Endothelial cell (in vitro differentiated cells): ENCODE data around the gene DPP9. TPM values are rescaled to one million over a fixed set of nuclear protein-coding genes. Genes with fewer than 3 reads are reported as not detected.

Experiments used
- DNase-seq: peaks from one replicate; pipeline ENCODE4 v3.0.0; 2021; ENCODE audit warnings: low spot score
- H3K27ac Mint-ChIP-seq: one replicate; pipeline ENCODE4 v1.8.0; 2021; ENCODE audit warnings: mixed read lengths, inconsistent platforms; ENCODE audit not compliant: unreplicated experiment
- H3K27me3 Mint-ChIP-seq: one replicate; pipeline ENCODE4 v1.8.0; 2021; ENCODE audit warnings: mild to moderate bottlenecking, moderate library complexity, mixed read lengths, inconsistent platforms; ENCODE audit not compliant: unreplicated experiment
- H3K36me3 Mint-ChIP-seq: one replicate; pipeline ENCODE4 v1.8.0; 2021; ENCODE audit warnings: mild to moderate bottlenecking, low read depth, mixed read lengths, inconsistent platforms; ENCODE audit not compliant: unreplicated experiment
- H3K4me1 Mint-ChIP-seq: one replicate; pipeline ENCODE4 v1.8.0; 2021; ENCODE audit warnings: mild to moderate bottlenecking, mixed read lengths, inconsistent platforms; ENCODE audit not compliant: unreplicated experiment
- H3K4me3 Mint-ChIP-seq: one replicate; pipeline ENCODE4 v1.8.0; 2021; ENCODE audit warnings: mild to moderate bottlenecking, mixed read lengths, inconsistent platforms; ENCODE audit not compliant: unreplicated experiment
- H3K9me3 Mint-ChIP-seq: one replicate; pipeline ENCODE4 v1.8.0; 2021; ENCODE audit warnings: mixed read lengths, inconsistent platforms; ENCODE audit not compliant: unreplicated experiment
- microRNA-seq: library from miRNA; unstranded; fragments of <30 nt; microRNA quantifications from one replicate; pipeline ENCODE4, GENCODE V29; 2020; ENCODE audit not compliant: unreplicated experiment
- total RNA-seq: library from RNA; stranded (reverse); fragmentation: NEBNext Ultra II Directional; extraction: Animal tissue kit (Norgen Biotek cat#: 25700); gene quantifications from one replicate; pipeline ENCODE4 v1.2.1, GENCODE V29; 2021; ENCODE audit not compliant: unreplicated experiment
- TF ChIP-seq, protein P1 (sequence below): fragments of 200-600 bp; sonication (generic); IDR thresholded peaks from one replicate; pipeline ENCODE4 v1.5.0; 2021; ENCODE audit warnings: antibody characterized with exemption; ENCODE audit not compliant: unreplicated experiment

Gene DPP9
- total RNA-seq, 1 donor from 2014 or later = 63.3 TPM

DNA sequence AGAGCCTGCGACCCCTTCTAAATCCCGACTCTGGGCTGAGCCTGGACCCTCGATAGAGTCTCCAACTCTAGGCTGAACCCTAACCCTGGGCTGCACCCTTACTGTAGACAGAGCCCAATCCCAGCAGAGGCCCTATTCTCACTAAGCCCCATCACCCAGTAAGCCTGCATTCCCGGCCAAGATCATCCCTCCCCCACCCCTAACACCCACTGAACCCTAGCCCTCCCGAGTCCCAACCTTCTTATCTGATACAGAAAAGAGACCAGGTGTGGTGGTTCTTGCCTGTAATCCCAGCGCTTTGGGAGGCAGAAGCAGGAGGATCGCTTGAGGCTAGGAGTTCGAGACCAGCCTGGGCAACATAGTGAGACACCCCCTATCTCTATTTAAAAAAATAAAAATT, 86.9 kb downstream of the DPP9 start:
- Mint-ChIP-seq H3K27me3 (peaks cover 14% of the 10 kb centered on the region), H3K4me3 (no peak overlapping the region), H3K27ac (no peak overlapping the region), H3K4me1 (peaks cover 24% of the 10 kb centered on the region), H3K36me3 (no peaks in the 10 kb centered on the region), H3K9me3 (no peaks in the 10 kb centered on the region)
- no peak for DNase-seq
- TF ChIP-seq, protein P1, sequence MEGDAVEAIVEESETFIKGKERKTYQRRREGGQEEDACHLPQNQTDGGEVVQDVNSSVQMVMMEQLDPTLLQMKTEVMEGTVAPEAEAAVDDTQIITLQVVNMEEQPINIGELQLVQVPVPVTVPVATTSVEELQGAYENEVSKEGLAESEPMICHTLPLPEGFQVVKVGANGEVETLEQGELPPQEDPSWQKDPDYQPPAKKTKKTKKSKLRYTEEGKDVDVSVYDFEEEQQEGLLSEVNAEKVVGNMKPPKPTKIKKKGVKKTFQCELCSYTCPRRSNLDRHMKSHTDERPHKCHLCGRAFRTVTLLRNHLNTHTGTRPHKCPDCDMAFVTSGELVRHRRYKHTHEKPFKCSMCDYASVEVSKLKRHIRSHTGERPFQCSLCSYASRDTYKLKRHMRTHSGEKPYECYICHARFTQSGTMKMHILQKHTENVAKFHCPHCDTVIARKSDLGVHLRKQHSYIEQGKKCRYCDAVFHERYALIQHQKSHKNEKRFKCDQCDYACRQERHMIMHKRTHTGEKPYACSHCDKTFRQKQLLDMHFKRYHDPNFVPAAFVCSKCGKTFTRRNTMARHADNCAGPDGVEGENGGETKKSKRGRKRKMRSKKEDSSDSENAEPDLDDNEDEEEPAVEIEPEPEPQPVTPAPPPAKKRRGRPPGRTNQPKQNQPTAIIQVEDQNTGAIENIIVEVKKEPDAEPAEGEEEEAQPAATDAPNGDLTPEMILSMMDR = no peak

DNA sequence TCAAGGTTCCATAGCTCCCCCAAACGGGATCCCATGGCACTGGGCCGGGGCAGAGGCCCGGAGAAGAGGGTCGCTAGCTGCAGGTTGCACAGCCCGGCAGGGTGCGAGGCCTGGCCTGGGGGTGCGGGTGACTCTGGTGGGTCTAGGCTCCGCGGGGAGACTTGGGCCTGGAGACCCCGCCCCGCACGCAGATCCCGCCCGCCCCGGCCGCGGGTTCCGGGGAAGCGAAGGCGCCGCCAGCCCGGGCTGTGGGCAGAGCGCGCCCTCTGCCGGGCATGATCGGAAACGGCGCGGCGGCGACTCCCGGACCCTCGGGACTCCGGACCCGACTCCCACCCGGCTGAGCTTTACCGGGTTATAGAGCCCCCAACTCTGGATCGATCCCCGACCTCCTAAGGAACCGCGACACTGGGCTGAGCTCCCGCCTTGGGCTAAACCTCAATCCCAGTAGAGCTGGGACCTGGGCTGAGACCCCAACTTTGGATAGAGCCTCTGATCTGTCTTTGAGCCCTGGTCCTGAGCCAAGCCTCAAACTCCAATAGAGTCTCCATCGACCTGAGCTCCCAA, 87.4 kb downstream of the DPP9 start:
- peaks cover 14% of the 10 kb centered on the region for H3K27me3 Mint-ChIP-seq
- peaks cover 20% of the 10 kb centered on the region for H3K4me1 Mint-ChIP-seq
- H3K27ac Mint-ChIP-seq = no peak overlapping the region
- TF ChIP-seq, protein P1 = peak; percentile 93
- no peak overlapping the region for H3K4me3 Mint-ChIP-seq
- H3K9me3 Mint-ChIP-seq = no peaks in the 10 kb centered on the region
- peak; percentile 93 for DNase-seq
- H3K36me3 Mint-ChIP-seq = no peaks in the 10 kb centered on the region

DNA sequence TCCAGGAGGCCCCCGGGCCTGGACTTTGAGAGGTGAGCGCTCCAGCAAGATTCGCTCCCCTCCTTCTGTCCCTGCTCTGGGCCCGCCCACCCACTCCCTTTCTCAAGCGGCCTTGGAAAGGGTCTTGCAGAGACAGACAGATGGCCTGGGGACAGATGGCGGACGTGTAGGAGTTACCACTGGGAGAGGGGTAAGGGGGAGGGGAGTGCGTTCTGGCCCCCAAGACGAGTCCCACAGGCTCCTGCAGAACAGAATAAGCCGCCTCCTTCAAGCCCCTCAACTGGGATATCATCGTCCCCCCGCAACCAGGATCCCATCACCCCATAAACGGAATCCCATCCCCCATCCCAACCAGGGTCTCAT, 87.9 kb downstream of the DPP9 start:
- Mint-ChIP-seq H3K4me3 (no peak overlapping the region), H3K27me3 (peaks cover 14% of the 10 kb centered on the region), H3K9me3 (no peaks in the 10 kb centered on the region), H3K4me1 (peaks cover 18% of the 10 kb centered on the region), H3K36me3 (no peaks in the 10 kb centered on the region), H3K27ac (no peak overlapping the region)
- no peak for DNase-seq
- TF ChIP-seq, protein P1 = no peak

DNA sequence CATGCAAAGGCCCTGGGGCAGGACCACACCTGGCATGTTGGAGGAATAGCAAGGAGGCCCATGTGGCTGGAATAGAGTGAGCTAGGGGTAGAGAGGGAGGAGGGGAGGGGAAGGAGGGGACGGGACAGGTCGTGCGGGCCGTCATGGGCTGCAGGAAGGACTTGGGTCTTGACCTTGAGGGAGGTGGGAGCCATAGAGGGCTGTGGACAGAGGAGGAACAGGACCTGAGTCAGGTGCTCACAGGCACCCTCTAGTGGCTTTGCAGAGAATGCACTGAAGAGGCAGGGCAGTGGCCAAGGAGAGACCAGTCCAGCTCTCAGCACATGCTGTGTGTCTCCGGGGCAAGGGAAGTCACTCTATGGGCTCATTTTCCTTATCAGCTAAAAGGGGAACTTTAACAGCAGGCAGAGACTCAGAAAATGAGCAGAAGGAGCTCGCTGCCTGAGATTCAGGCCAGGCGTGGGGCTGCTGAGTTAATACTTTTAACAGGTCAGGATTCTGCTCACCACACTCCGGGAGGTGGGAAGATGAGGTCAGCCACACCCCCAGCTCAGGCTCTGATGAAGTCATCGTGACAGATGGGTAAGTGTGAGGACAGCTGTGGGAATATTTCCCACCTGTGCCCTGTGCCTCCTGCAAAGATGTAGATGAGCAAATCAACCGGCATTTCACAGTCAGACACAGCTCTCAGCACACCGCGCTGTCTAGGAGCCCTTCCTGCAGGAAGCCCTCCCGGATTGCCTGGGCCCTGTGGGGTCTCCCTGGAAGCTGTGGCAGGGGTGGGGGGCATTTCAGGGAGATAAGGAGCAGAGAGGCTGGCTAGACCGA, 90.3 kb downstream of the DPP9 start:
- peaks cover 6% of the 10 kb centered on the region for H3K27me3 Mint-ChIP-seq
- no peaks in the 10 kb centered on the region for H3K36me3 Mint-ChIP-seq
- peaks cover 11% of the 10 kb centered on the region for H3K4me1 Mint-ChIP-seq
- TF ChIP-seq, protein P1 = peak; percentile 73
- H3K4me3 Mint-ChIP-seq = no peak overlapping the region
- DNase-seq = peak; percentile 73
- H3K27ac Mint-ChIP-seq = peak overlapping the region; percentile 14
- H3K9me3 Mint-ChIP-seq = no peaks in the 10 kb centered on the region

Small RNA genes lying within 50 kb of the gene (microRNA-seq; reads per million reads assigned to microRNA genes)
- gene MIR7-3 = not detected

Other genes starting within 250 kb of the DPP9 start
- gene PLIN4, start 205.4 kb downstream of the DPP9 start, total RNA-seq = 0.13 TPM
- gene PLIN5, start 188.6 kb downstream of the DPP9 start, total RNA-seq = 0.64 TPM
- gene LRG1, start 183.8 kb downstream of the DPP9 start, total RNA-seq = 2.2 TPM
- 43.7 TPM for gene SEMA6B, start 164.2 kb downstream of the DPP9 start, total RNA-seq
- 60.1 TPM for gene TNFAIP8L1, start 84.3 kb downstream of the DPP9 start, total RNA-seq
- 112 TPM for gene MYDGF, start 53.5 kb downstream of the DPP9 start, total RNA-seq
- gene FEM1A, start 67.9 kb upstream of the DPP9 start, total RNA-seq = 12.0 TPM
- gene TICAM1, start 107.9 kb upstream of the DPP9 start, total RNA-seq = 3.5 TPM
- gene PLIN3, start 143.8 kb upstream of the DPP9 start, total RNA-seq = 73.1 TPM
- not detected for gene ARRDC5, start 179.1 kb upstream of the DPP9 start, total RNA-seq
- 16.8 TPM for gene UHRF1, start 185.7 kb upstream of the DPP9 start, total RNA-seq
- gene KDM4B, start 245.3 kb upstream of the DPP9 start, total RNA-seq = 42.4 TPM